GM12801 (cell line): ENCODE results near the gene NTRK2.

Experiments used
- TF ChIP-seq, protein P1 (sequence below): IDR thresholded peaks from one replicate; pipeline ENCODE4 v1.5.1; 2011; ENCODE audit warnings: control low read depth; ENCODE audit not compliant: insufficient read length; ENCODE audit errors: extremely low read depth

Gene NTRK2

DNA sequence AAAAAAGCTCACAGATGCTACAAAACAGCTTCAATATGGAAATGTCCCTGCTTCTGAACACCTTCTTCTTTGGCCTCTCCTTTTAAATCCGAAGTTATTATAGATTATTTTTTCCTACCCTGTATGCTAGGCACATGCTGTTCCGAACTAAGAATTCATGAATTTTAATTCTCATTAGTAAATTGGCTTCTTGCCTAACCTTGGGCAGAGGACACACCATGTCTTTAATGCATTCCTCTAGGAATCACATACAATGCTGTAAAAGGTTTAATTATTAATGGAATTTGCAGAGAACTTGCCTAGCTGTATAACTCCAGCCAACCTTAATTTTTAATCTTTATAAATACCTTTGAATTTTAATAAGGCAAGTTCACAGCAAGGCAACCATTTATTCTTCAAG, 234.4 kb downstream of the NTRK2 start:
- TF ChIP-seq, protein P1, sequence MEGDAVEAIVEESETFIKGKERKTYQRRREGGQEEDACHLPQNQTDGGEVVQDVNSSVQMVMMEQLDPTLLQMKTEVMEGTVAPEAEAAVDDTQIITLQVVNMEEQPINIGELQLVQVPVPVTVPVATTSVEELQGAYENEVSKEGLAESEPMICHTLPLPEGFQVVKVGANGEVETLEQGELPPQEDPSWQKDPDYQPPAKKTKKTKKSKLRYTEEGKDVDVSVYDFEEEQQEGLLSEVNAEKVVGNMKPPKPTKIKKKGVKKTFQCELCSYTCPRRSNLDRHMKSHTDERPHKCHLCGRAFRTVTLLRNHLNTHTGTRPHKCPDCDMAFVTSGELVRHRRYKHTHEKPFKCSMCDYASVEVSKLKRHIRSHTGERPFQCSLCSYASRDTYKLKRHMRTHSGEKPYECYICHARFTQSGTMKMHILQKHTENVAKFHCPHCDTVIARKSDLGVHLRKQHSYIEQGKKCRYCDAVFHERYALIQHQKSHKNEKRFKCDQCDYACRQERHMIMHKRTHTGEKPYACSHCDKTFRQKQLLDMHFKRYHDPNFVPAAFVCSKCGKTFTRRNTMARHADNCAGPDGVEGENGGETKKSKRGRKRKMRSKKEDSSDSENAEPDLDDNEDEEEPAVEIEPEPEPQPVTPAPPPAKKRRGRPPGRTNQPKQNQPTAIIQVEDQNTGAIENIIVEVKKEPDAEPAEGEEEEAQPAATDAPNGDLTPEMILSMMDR: no peak

DNA sequence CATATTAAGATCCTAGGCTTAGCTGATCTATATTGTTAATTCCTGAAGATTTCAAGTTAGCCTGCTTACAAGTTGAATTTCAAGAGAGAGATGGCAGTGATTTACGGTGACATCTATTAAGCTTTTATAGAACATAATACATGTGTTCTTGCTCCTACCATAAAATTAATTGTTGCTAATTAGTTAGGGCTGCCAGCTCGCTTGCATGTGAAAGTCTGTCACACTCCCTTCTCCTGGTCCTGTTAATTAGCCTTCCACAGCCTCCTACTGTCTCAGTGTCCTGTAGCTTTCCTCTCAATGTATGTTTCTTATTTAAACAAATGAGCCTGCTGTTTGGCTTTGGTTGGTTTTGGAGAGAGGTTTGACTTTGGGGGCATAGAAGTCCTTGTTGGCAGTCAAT, 247.2 kb downstream of the NTRK2 start:
- TF ChIP-seq, protein P1: no peak

DNA sequence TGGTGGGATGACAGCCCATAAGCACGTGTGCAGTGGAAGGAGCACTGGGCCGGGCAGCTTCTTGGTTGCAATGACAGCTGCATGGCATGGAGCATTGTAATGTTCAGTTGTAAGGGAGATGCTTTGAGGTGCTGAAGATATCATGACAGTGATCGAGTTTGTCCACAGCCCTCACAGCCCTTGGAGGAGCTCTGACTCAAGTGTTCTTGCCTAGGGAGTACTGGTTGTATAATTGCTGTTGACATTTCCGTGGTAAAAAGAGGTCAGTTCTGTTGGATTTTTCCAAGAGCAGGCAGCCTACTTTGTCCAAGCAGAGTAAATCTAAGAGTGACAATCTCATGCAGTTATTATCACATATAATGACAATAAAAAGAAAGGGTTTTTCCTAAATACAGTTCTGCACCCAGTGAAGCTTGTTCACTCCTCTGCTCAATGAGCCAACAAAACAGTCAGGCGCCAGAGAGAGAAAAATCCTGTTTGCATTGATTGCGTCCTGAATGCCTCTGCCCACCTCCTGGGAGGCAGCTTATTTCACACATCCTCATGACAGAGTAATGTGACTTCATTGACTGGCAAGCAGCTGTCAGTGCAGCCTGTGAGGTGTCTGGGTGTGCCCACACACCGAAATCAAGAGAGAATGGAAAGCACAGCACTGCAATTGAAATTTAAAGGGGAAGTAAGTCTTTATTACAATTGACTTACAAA, 248.0 kb downstream of the NTRK2 start:
- TF ChIP-seq, protein P1: no peak

DNA sequence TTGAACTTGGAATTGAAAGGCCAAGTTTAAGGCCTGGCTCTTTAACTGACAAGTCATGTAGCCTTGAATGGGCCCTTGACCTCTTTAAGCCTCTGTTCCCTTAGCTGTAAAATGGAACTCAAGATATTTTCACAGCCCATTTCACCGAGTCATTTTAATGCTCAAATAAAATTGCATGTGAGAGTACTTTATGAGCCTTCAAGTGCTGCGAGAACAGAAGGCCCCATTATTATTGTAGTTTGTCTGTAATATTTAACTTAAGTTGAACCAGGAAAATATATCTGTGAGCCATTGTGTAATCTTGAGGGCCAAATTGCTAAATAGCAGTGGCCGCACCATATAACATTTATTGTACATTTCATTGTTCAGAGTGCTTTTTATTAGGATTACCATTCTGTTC, 249.9 kb downstream of the NTRK2 start:
- TF ChIP-seq, protein P1: no peak

DNA sequence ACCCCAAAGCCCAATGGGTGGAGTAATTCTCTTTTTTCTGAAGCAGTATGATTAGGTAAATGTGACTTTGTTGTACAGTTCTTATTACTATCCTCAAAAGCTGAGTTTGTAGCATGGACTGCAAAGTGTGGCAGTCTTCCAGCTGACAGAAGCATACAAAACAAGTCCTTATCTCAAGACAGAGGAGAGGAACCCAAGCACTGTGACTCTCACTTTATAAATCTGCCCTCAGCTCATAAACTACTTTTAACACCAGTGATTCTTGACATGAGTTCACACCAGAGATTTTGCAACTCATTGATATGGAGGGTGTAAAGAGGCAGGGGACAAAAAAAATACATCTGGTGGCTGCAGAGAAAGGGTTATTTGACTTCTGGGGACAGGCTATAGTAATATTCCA, 251.6 kb downstream of the NTRK2 start:
- TF ChIP-seq, protein P1: no peak

DNA sequence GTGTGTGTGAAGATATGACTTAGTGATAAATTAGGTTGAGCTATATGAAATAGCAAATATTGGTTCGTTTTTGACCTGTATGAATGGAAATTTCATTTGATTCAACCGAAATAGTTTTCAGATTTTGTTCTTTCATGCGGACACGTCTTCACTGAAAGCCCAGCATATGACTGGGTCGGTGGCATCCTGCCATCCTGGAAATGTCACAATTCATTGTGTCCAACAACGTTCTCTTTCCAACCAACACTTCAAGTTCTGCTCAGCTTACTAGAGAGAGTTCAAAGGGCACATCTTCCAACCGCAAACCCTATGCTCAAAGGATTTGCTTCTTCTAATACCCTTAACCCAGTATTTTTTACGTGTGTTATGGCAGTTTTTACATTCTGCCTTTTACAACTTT, 252.5 kb downstream of the NTRK2 start:
- TF ChIP-seq, protein P1: no peak

DNA sequence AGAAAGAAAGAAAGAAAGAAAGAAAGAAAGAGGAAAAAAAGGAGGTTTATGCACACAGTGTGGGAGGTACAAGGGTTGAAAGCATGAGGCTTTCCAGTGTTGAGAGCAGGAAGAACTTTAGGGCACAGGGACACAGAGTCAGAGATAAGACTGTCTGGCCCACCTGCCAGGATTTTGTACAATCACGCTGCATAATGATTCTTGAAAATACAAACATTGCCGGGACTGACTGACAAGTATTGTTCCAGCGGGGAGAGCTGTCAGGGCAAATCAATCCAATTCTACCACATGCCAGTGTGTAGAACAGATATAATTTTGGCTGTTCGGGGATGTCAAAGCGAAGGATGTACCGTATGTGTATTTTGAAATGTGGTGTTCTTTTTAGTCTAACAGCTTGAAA, 254.7 kb downstream of the NTRK2 start:
- TF ChIP-seq, protein P1: no peak
